Endothelial cell of umbilical vein (primary cell): ENCODE measurements around the gene RMI2. TPM values are rescaled to one million over a fixed set of nuclear protein-coding genes. Genes with fewer than 3 reads are reported as not detected.

Source experiments
- BruUV-seq: library from RNA; stranded (reverse); fragments of 400-500 nt; replicated peaks from 2 replicates; lab custom pipeline; 2021; lab: Mats Ljungman, UMichigan
- CTCF ChIA-PET: fragments of 300-600, 350-600 bp; sonication (Branson Sonifier 250); formaldehyde crosslinking; loops from one replicate; lab custom pipeline; 2021; ENCODE audit warnings: antibody characterized with exemption, inconsistent platforms; lab: Charles Lee
- POLR2A ChIA-PET: fragments of 300-600, 350-600 bp; sonication (Branson Sonifier 250); formaldehyde crosslinking; loops from one replicate; lab custom pipeline; 2021; ENCODE audit warnings: antibody characterized with exemption, inconsistent platforms; lab: Charles Lee
- DNase-seq: peaks from one replicate; pipeline ENCODE4 v3.0.0-alpha.2; 2011; ENCODE audit warnings: low read depth, low spot score
- FAIRE-seq: peaks from 2 replicates; lab custom pipeline; 2011; peaks lifted over from hg19 to GRCh38; lab: Jason Lieb, UNC
- H2AFZ ChIP-seq: 2 replicates; pipeline ENCODE4 v1.6.0; 2012; ENCODE audit warnings: low read depth, low read length, control low read depth, inconsistent platforms
- H3K27ac ChIP-seq: 2 replicates; pipeline ENCODE4 v1.5.1; 2011; ENCODE audit warnings: low read depth, mild to moderate bottlenecking, control low read depth, low read length, moderate library complexity; ENCODE audit not compliant: insufficient read depth
- H3K27me3 ChIP-seq, 2 experiments: 2 replicates each; pipeline versions ENCODE4 v1.6.0 to v1.6.1; 2011; ENCODE audit warnings: low read length in 2 of 2, mixed read lengths in 1 of 2; ENCODE audit not compliant: control insufficient read depth in 2 of 2, insufficient read depth in 2 of 2
- H3K36me3 ChIP-seq, 2 experiments: 2 replicates in 1 of 2; 3 replicates in 1 of 2; pipeline ENCODE4 v1.5.1; 2011; ENCODE audit warnings: low read length in 2 of 2, mild to moderate bottlenecking in 1 of 2, moderate library complexity in 1 of 2; ENCODE audit not compliant: control insufficient read depth in 2 of 2, insufficient read depth in 2 of 2; ENCODE audit errors: extremely low read depth in 1 of 2
- H3K4me1 ChIP-seq: 3 replicates; pipeline ENCODE4 v1.5.1; 2011; ENCODE audit warnings: mild to moderate bottlenecking, low read length; ENCODE audit not compliant: control insufficient read depth, insufficient read depth; ENCODE audit errors: extremely low read depth
- H3K4me2 ChIP-seq: 2 replicates; pipeline ENCODE4 v1.6.1; 2011; ENCODE audit warnings: low read length, control low read depth, mixed read lengths; ENCODE audit not compliant: insufficient read depth
- H3K4me3 ChIP-seq, 3 experiments: fragments of 200-600 bp in 1 of 3; sonication (generic), shearing (Covaris generic) in 1 of 3; replicated peaks in 1 of 3; 2 replicates each; pipeline ENCODE4 v1.5.1; 2011 to 2016; ENCODE audit warnings: control low read depth in 3 of 3, low read length in 3 of 3, mild to moderate bottlenecking in 2 of 3, inconsistent platforms in 1 of 3, low read depth in 1 of 3, moderate library complexity in 1 of 3; ENCODE audit not compliant: insufficient read depth in 1 of 3
- H3K79me2 ChIP-seq: 2 replicates; pipeline ENCODE4 v1.6.0; 2012; ENCODE audit warnings: low read length, inconsistent platforms; ENCODE audit not compliant: control insufficient read depth, insufficient read depth
- H3K9ac ChIP-seq: replicated peaks from 2 replicates; pipeline ENCODE3; 2011; ENCODE audit warnings: low read length, control low read depth; ENCODE audit not compliant: insufficient read depth; ENCODE audit errors: extremely low read depth
- H3K9me1 ChIP-seq: replicated peaks from 3 replicates; pipeline ENCODE4 v1.6.0; 2011; ENCODE audit warnings: mild to moderate bottlenecking, low read length; ENCODE audit not compliant: control insufficient read depth, insufficient read depth; ENCODE audit errors: extremely low read depth
- H3K9me3 ChIP-seq: replicated peaks from 2 replicates; pipeline ENCODE4 v1.5.1; 2012; ENCODE audit warnings: low read length, inconsistent platforms; ENCODE audit not compliant: control insufficient read depth, insufficient read depth
- H4K20me1 ChIP-seq: replicated peaks from 2 replicates; pipeline ENCODE3; 2011; ENCODE audit warnings: mild to moderate bottlenecking, low read length; ENCODE audit not compliant: control insufficient read depth, insufficient read depth; ENCODE audit errors: extremely low read depth
- EZH2 ChIP-seq: IDR thresholded peaks from 2 replicates; pipeline ENCODE4 v1.6.1; 2012; ENCODE audit warnings: borderline replicate concordance, low read depth, mild to moderate bottlenecking, moderate library complexity, low read length, inconsistent platforms; ENCODE audit not compliant: severe bottlenecking
- FOS ChIP-seq: IDR thresholded peaks from 2 replicates; pipeline ENCODE4 v1.6.1; 2011; ENCODE audit warnings: mild to moderate bottlenecking, low read length, moderate library complexity, borderline replicate concordance; ENCODE audit not compliant: insufficient read depth
- GATA2 ChIP-seq: IDR thresholded peaks from 2 replicates; pipeline ENCODE4 v1.7.0; 2011; ENCODE audit warnings: low read depth, mild to moderate bottlenecking, moderate library complexity, mixed read lengths, low read length; ENCODE audit not compliant: insufficient read length, insufficient read depth
- JUN ChIP-seq: IDR thresholded peaks from 2 replicates; pipeline ENCODE4 v1.6.1; 2011; ENCODE audit warnings: borderline replicate concordance, low read depth; ENCODE audit not compliant: insufficient read length, insufficient read depth
- MAX ChIP-seq: IDR thresholded peaks from 2 replicates; pipeline ENCODE4 v1.6.1; 2011; ENCODE audit not compliant: insufficient read depth, insufficient read length
- MYC ChIP-seq: IDR thresholded peaks from one replicate; pipeline ENCODE4 v1.6.1; 2011; ENCODE audit warnings: mild to moderate bottlenecking, low read depth, low read length
- POLR2A ChIP-seq: IDR thresholded peaks from 2 replicates; pipeline ENCODE4 v1.6.1; 2012; ENCODE audit warnings: low read depth, mild to moderate bottlenecking, control low read depth, low read length
- POLR2AphosphoS5 ChIP-seq: IDR thresholded peaks from 2 replicates; pipeline ENCODE4 v1.6.1; 2012; ENCODE audit warnings: low read depth, mild to moderate bottlenecking, control low read depth, low read length, moderate library complexity; ENCODE audit not compliant: insufficient read depth
- dilution Hi-C: fragments of 300-500 bp; cut with MboI; formaldehyde crosslinking; loops from one replicate; pipeline ENCODE4 v1.15.0; 2019; ENCODE audit warnings: low sequenced_read_pairs; ENCODE audit not compliant: extremely low pct_ligation_motif_present
- intact Hi-C: fragments of 100-400 bp; cut with micrococcal nuclease; formaldehyde crosslinking; loops from one replicate; pipeline ENCODE4 v1.10.0; 2022
- polyA plus RNA-seq, 4 experiments: library from polyadenylated mRNA; depleted of rRNA in 3 of 4; stranded (reverse) in 3 of 4; unstranded in 1 of 4; fragments of >200 nt; gene quantifications; 2 replicates each; pipeline versions ENCODE4 v1.2.1 to v1.2.3, GENCODE V29; 2011 to 2012; ENCODE audit warnings: missing spikeins in 1 of 4
- total RNA-seq: library from RNA; stranded (reverse); gene quantifications from 2 replicates; pipeline ENCODE4 v1.2.3, GENCODE V29; 2021
- TF ChIP-seq, protein P1 (sequence below), 2 donors: IDR thresholded peaks; 1 replicate in 1 of 2; 2 replicates in 1 of 2; pipeline ENCODE4 v1.5.1; 2011; ENCODE audit warnings: low read length in 2 of 2, mild to moderate bottlenecking in 2 of 2, moderate library complexity in 2 of 2, control low read depth in 1 of 2, inconsistent platforms in 1 of 2, low read depth in 1 of 2; ENCODE audit not compliant: insufficient read depth in 1 of 2; ENCODE audit errors: extremely low read depth in 1 of 2

The RMI2 gene
- total and polyA plus RNA-seq, 2 donors (not counting 3 experiments of a cell fraction or from before 2014, with no cell fraction given), result 5.3 to 7.7 TPM

- intact Hi-C loops, result no loop called here
- Histone ChIP-seq H3K9ac (no peak overlapping the region), H4K20me1 (no peaks in the 10 kb centered on the region), H3K9me1 (no peaks in the 10 kb centered on the region), H3K9me3 (no peaks in the 10 kb centered on the region), H3K79me2 (no peaks in the 10 kb centered on the region), H3K4me3 (no peak overlapping the region), H3K4me2 (peak overlapping the region; percentile 62), H2AFZ (peak overlapping the region; percentile 18), H3K27me3 (peaks cover 0 to 2% of the 10 kb centered on the region in 2 experiments), H3K36me3 (no peaks in the 10 kb centered on the region), H3K27ac (no peak overlapping the region), H3K4me1 (peaks cover 13% of the 10 kb centered on the region)
- FAIRE-seq (peak; percentile 53), DNase-seq (no peak)
- no peak for TF ChIP-seq EZH2
- no peak for TF ChIP-seq MYC
- no peak for TF ChIP-seq MAX
- TF ChIP-seq POLR2A, result no peak
- no peak for TF ChIP-seq FOS
- TF ChIP-seq, protein P1, sequence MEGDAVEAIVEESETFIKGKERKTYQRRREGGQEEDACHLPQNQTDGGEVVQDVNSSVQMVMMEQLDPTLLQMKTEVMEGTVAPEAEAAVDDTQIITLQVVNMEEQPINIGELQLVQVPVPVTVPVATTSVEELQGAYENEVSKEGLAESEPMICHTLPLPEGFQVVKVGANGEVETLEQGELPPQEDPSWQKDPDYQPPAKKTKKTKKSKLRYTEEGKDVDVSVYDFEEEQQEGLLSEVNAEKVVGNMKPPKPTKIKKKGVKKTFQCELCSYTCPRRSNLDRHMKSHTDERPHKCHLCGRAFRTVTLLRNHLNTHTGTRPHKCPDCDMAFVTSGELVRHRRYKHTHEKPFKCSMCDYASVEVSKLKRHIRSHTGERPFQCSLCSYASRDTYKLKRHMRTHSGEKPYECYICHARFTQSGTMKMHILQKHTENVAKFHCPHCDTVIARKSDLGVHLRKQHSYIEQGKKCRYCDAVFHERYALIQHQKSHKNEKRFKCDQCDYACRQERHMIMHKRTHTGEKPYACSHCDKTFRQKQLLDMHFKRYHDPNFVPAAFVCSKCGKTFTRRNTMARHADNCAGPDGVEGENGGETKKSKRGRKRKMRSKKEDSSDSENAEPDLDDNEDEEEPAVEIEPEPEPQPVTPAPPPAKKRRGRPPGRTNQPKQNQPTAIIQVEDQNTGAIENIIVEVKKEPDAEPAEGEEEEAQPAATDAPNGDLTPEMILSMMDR (IDR thresholded peaks at IDR 0.05; ENCODE audit: extremely low read depth in 1 of 2, insufficient read depth in 1 of 2, low read depth in 1 of 2, low read length in 2 of 2), result no peak
- no peak for TF ChIP-seq POLR2AphosphoS5
- no peak for TF ChIP-seq JUN
- TF ChIP-seq GATA2, result no peak
- CTCF ChIA-PET, result interaction anchor here (0.6 to 1.0 kb wide), 3 partner anchors 11 to 73 kb away, joined by 3 to 5 read pairs (median 3); partner anchors contain the start of gene SOCS1
- no TSS peak for BruUV-seq
- dilution Hi-C loops, result no loop called here
- POLR2A ChIA-PET, result no interaction called here
These were observed 16.2 kb upstream of the RMI2 start for GRCh38 chr16:11329071-11329491.
